Activated CD4-positive, alpha-beta T cell treated with anti-CD3 and anti-CD28 coated beads for 1 hour (primary cell): ENCODE results near the gene GABBR2.
A peak's percentile ranks its signal among the peaks of the same experiment; 100 is the strongest.

Experiments
- DNase-seq: peaks from one replicate; pipeline ENCODE4 v3.0.0-alpha.2; 2020

Gene GABBR2

GRCh38 chr9:98331536-98332259, 377.0 kb downstream of the GABBR2 start:
- DNase-seq = no peak

- DNase-seq = no peak
Observed at GRCh38 chr9:98330831-98331230, 377.9 kb downstream of the GABBR2 start.

GRCh38 chr9:98329904-98330303, 378.8 kb downstream of the GABBR2 start:
- DNase-seq = no peak

GRCh38 chr9:98329281-98329680, 379.5 kb downstream of the GABBR2 start:
- DNase-seq = no peak

- no peak for DNase-seq
Observed at GRCh38 chr9:98328770-98329169, 380.0 kb downstream of the GABBR2 start.

- no peak for DNase-seq
Observed at GRCh38 chr9:98328141-98328540, 380.6 kb downstream of the GABBR2 start.

- DNase-seq = no peak
Observed at GRCh38 chr9:98327249-98327561, 381.5 kb downstream of the GABBR2 start.

- DNase-seq = no peak
Observed at GRCh38 chr9:98326459-98327248, 382.1 kb downstream of the GABBR2 start.

GRCh38 chr9:98324801-98325200, 383.9 kb downstream of the GABBR2 start:
- DNase-seq = no peak

GRCh38 chr9:98323831-98324135, 385.0 kb downstream of the GABBR2 start:
- DNase-seq = no peak

GRCh38 chr9:98323051-98323830, 385.5 kb downstream of the GABBR2 start:
- DNase-seq = no peak

GRCh38 chr9:98321269-98321668, 387.5 kb downstream of the GABBR2 start:
- DNase-seq = no peak

- no peak for DNase-seq
Observed at GRCh38 chr9:98318834-98319478, 389.8 kb downstream of the GABBR2 start.

- DNase-seq = no peak
Observed at GRCh38 chr9:98318041-98318790, 390.5 kb downstream of the GABBR2 start.

GRCh38 chr9:98317134-98317857, 391.4 kb downstream of the GABBR2 start:
- DNase-seq = no peak

GRCh38 chr9:98316445-98317133, 392.1 kb downstream of the GABBR2 start:
- no peak for DNase-seq

- peak; percentile 56 for DNase-seq
Observed at GRCh38 chr9:98315551-98316060, 393.1 kb downstream of the GABBR2 start.

GRCh38 chr9:98315067-98315453, 393.7 kb downstream of the GABBR2 start:
- no peak for DNase-seq

GRCh38 chr9:98314381-98315066, 394.2 kb downstream of the GABBR2 start:
- no peak for DNase-seq

GRCh38 chr9:98312365-98312764, 396.4 kb downstream of the GABBR2 start:
- DNase-seq = no peak

- no peak for DNase-seq
Observed at GRCh38 chr9:98311541-98311940, 397.2 kb downstream of the GABBR2 start.
